ENCODE data around the gene SASH1.
"Not testable (repeated sequence)": the region's sequence is repeated elsewhere in the genome, so short reads cannot be mapped to it uniquely, and the experiment has no call there.

The SASH1 gene

GRCh38 chr6:148370176-148370575, 27.5 kb downstream of the SASH1 start:
- DNase-seq: no peak

GRCh38 chr6:148374040-148374774, 31.6 kb downstream of the SASH1 start:
- no peak for DNase-seq

- DNase-seq: no peak
Measured at GRCh38 chr6:148375401-148375800, 32.8 kb downstream of the SASH1 start.

- no peak for DNase-seq
Measured at GRCh38 chr6:148379481-148379880, 36.8 kb downstream of the SASH1 start.

GRCh38 chr6:148379966-148380713, 37.5 kb downstream of the SASH1 start:
- no peak for DNase-seq

GRCh38 chr6:148382051-148382450, 39.4 kb downstream of the SASH1 start:
- not testable (repeated sequence) for DNase-seq

- DNase-seq: no peak
Measured at GRCh38 chr6:148382861-148383260, 40.2 kb downstream of the SASH1 start.

- no peak for DNase-seq
Measured at GRCh38 chr6:148383658-148384368, 41.2 kb downstream of the SASH1 start.

GRCh38 chr6:148385379-148385778, 42.7 kb downstream of the SASH1 start:
- DNase-seq: no peak

- DNase-seq: no peak
Measured at GRCh38 chr6:148388521-148388920, 45.9 kb downstream of the SASH1 start.

GRCh38 chr6:148389086-148389485, 46.4 kb downstream of the SASH1 start:
- no peak for DNase-seq

GRCh38 chr6:148389917-148390316, 47.3 kb downstream of the SASH1 start:
- no peak for DNase-seq

- DNase-seq: not testable (repeated sequence)
Measured at GRCh38 chr6:148392127-148392526, 49.5 kb downstream of the SASH1 start.

- DNase-seq: no peak
Measured at GRCh38 chr6:148392671-148393070, 50.0 kb downstream of the SASH1 start.

- no peak for DNase-seq
Measured at GRCh38 chr6:148395583-148396101, 53.0 kb downstream of the SASH1 start.

GRCh38 chr6:148396411-148396810, 53.8 kb downstream of the SASH1 start:
- no peak for DNase-seq

GRCh38 chr6:148396926-148397325, 54.3 kb downstream of the SASH1 start:
- no peak for DNase-seq

- no peak for DNase-seq
Measured at GRCh38 chr6:148398244-148398643, 55.6 kb downstream of the SASH1 start.

GRCh38 chr6:148398678-148399077, 56.0 kb downstream of the SASH1 start:
- no peak for DNase-seq

GRCh38 chr6:148401571-148401970, 58.9 kb downstream of the SASH1 start:
- DNase-seq: no peak

GRCh38 chr6:148404456-148405054, 61.9 kb downstream of the SASH1 start:
- no peak for DNase-seq

- DNase-seq: no peak
Measured at GRCh38 chr6:148405894-148406293, 63.3 kb downstream of the SASH1 start.

Measured in activated T-cell treated with anti-CD3 and anti-CD28 coated beads, Interleukin-2, amount 50 U/mL, for 48 hours (primary cell).